Stimulated activated CD8-positive, alpha-beta memory T cell treated with anti-CD3 and anti-CD28 coated beads, Interleukin-7, amount 100 ng/mL, for 24 hours (primary cell): Measurements from ENCODE around the gene PHF13.
"Not testable (repeated sequence)": the region's sequence is repeated elsewhere in the genome, so short reads cannot be mapped to it uniquely, and the experiment has no call there.

Experiments
- DNase-seq: peaks from one replicate; pipeline ENCODE4 v3.0.0-alpha.2; 2020; ENCODE audit warnings: low read depth

The PHF13 gene

DNA sequence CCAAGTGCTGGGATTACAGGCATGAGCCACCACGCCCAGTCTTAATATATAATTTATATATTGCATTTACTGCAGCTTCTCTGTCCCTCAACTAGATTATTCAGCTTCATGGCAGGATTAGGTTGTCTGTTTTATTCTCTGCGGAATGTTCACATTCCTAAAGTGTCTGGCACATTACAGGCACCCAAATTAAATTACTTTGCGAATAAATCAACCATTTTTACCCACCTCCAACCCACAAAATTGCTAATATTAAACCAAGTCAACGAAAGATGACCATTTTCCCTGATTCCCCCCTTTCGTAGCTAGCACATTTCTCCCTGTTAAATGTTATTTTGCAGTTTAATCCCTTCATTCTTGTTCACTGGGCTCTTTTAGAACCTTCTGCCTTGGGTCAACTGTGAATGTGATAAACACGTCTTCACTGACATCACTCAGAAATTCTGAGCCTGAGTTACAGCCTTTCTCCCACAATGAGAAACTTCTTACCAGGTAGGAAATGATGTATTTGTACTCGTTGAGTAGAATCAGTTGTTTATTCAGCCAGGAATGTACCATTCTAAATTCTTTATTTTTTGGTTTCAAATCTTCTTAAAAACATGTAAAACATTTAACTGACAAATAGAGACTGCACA lies 47.0 kb downstream of the PHF13 start:
- no peak for DNase-seq

DNA sequence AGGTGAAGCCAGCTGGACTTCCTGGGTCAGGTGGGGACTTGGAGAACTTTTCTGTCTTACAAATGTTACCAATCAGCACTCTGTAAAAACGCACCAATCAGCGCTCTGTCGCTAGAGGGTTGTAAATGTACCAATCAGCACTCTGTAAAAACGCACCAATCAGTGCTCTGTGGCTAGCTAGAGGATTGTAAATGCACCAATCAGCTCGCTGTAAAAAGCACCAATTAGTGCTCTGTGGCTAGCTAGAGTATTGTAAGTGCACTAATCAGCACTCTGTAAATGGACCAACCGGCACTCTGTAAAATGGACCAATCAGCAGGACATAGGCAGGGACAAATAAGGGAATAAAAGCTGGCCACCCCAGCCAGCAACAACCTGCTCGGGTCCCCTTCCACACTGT lies 48.9 kb downstream of the PHF13 start:
- not testable (repeated sequence) for DNase-seq

DNA sequence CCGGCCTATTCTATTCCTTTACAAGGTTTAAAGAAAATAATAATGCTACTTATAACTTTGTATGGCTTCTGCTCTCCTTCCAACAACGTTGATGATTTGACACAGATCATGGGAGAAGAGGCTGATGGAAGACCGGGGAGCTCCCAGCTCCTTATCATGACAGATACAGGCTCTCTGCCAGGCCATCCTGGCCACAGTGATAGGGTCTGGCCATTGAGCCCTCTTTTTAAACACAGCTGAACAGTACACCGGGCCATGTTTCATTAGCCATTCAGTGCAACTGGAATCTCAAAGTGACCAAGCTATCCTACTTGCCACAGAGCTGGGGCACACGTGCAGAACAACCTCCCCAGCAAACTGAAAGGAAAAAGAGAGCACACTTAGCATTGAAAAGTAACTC lies 53.2 kb downstream of the PHF13 start:
- no peak for DNase-seq

DNA sequence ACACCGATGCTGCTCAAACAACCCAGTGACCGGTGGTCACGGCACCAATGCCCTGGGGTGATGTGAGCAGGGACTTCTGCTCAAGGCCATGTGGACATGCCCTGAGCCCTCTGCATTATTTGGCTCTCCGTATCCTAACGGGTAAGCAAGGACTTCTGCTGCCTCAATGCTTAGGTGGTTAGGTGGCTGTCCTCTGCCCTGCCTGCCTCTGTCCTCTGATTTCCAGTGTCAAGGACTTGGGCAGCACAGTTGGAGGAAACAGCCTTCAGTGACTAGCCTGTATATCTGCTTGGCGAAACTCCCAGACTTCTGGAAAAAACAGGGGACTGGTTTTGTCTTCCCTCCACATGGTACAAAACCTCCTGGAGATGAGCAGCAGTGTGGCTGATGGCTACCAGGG lies 53.6 kb downstream of the PHF13 start:
- no peak for DNase-seq

DNA sequence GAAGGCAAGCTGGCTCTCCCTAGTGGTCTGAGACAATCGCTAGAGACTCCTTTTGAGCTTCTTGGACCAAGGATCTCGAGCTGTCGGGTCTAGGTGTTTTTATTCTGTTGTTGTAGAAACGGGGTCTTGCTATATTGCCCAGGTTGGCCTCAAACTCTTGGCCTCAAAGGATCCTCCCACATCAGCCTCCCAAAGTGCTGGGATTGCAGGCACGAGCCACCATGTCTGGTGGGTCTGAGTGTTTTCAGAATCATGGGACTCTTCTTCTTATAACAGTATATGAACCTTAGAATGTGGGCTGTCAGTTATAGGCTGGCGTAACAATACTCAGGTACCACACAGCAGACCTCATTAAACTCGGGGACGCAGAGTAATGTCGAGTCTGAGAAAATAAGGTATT lies 55.0 kb downstream of the PHF13 start:
- DNase-seq = no peak

DNA sequence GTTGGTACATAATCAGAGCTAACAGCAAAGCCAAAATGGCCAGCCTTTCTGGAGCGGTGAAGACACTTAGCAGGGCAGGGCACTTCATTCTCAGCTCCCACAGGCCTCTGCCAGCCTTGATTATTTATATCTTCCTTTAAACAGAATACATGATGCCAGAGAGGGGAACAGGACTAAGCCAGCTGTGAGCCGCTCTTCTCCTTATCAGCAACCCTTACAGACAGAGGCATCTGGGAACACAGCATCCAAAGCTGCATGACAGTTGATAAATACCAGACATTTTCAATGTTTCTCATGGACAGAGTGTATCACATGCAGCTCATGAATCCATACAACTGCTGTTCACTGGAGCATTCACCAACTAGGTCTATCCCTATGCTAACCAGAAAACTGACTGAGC lies 59.0 kb downstream of the PHF13 start:
- no peak for DNase-seq
